ENCODE data around the gene PRPF40B. TPM values are rescaled to one million over a fixed set of nuclear protein-coding genes. Genes with fewer than 3 reads are reported as not detected.
A peak's percentile ranks its signal among the peaks of the same experiment; 100 is the strongest.

The PRPF40B gene
- total and polyA plus RNA-seq, 2 of the 13 experiments (the other 11 are each of a cell fraction or from before 2014, with no cell fraction given): 5.0 to 7.8 TPM

DNA sequence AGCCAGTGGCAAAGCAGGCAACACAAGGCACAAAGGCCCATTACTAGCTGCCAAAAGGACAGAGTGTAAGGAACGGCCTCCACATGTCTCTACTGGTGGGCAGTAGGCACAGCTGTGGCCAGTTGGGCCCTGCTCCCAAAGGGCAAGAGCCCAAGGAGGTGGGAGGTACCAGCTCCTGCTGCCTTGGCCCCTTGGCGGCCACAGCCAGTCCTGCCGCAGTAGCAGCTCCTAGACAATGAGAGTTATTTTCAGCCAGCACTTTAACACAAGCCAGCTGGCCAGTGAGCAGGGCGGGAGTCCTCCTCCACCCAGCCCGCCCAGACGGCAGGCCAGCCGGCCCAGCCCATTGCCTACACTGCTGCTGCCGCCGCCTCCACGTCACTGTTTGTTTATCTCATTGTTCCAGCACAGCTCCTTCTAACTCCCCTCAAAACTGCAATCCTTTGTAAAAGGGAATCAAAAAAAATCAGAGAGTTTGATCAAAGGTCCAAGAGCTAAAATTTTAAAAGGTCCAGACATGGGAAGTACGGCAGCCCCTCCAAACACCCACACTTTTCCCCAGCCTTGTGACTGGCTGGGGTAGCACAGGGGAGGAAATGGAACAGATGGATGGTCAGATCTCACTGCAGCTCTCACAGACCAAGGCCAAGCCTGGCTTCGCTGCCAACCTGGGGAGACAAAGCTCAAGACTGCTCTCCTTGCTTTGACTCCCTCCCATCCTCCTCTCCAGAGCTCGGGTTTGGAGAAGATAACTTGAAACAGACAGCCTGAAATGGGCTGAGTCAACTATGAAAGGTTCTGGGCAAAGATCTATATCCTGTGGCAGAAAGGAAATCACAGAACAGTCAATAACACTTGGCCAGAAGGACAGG is 50.3 kb downstream of the PRPF40B start:
- no peak for FAIRE-seq
- H3K27ac ChIP-seq (ENCODE audit: extremely low read length, insufficient read depth, low read length): no peak overlapping the region
- ChIA-PET CTCF (ENCODE audit: low intra/inter-chr PET ratio, low total read pairs) (no interaction called here), POLR2A (interaction anchor here (1.0 to 2.5 kb wide), 5 partner anchors 10 to 169 kb away, joined by 3 to 15 read pairs (median 4); partner anchors contain the start of genes BCDIN3D and TMBIM6)
- in situ Hi-C loops (cut with HindIII; ENCODE audit: extremely low pct_ligation_motif_present, low pct_unique_long_range_greater_than_20kb): no loop called here
- peaks cover 24% of the 10 kb centered on the region for H3K4me1 ChIP-seq (ENCODE audit: insufficient read depth, low read length)
- BruUV-seq (replicated peaks): no TSS peak
- peak overlapping the region; percentile 24 to 53 (median 31); a peak in 4 of 6 replicates for H3K4me3 ChIP-seq (replicated peaks in 1 of 3; ENCODE audit: insufficient read depth in 1 of 3, low read depth in 2 of 3, low read length in 3 of 3)
- no peak overlapping the region; the same call in 1 of the 2 replicates for H3K9ac ChIP-seq (ENCODE audit: insufficient read depth, low read depth, low read length)
- peak; percentile 47 for DNase-seq (ENCODE audit: low spot score)
- peak overlapping the region; percentile 2 for H2AFZ ChIP-seq (ENCODE audit: low read length)
- peak; percentile 97 for ATAC-seq
- H4K20me1 ChIP-seq (ENCODE audit: insufficient read depth, low read length): no peaks in the 10 kb centered on the region
- 8% methylated on average over 10 of the region's 13 CpGs for WGBS (ENCODE audit: low lambda C conversion rate)
- intact Hi-C loops (cut with micrococcal nuclease; ENCODE audit: unreplicated experiment): no loop called here
- no peaks in the 10 kb centered on the region for H3K36me3 ChIP-seq (replicated peaks in 1 of 2; ENCODE audit: control insufficient read depth in 1 of 2, insufficient read depth in 2 of 2, low read length in 2 of 2)
- no peaks in the 10 kb centered on the region for H3K9me3 ChIP-seq (ENCODE audit: low read length)
- no peaks in the 10 kb centered on the region for H3K79me2 ChIP-seq (ENCODE audit: insufficient read depth, low read length)
- H3K27me3 ChIP-seq (ENCODE audit: control insufficient read depth in 1 of 2, insufficient read depth in 2 of 2, low read length in 2 of 2): no peaks in the 10 kb centered on the region; a peak in 1 of 5 replicates
- peak overlapping the region; percentile 83 for H3K4me2 ChIP-seq (ENCODE audit: low read depth, low read length)
- TF ChIP-seq ZNF251 (CRISPR knock-in tag; IDR thresholded peaks at IDR 0.05) (no peak), REXO4 (CRISPR knock-in tag; IDR thresholded peaks at IDR 0.05; ENCODE audit: borderline replicate concordance) (no peak), SP2 (CRISPR knock-in tag; IDR thresholded peaks at IDR 0.05) (no peak), PITX1 (CRISPR knock-in tag; IDR thresholded peaks at IDR 0.05) (no peak), KLF16 (CRISPR knock-in tag; IDR thresholded peaks at IDR 0.05) (no peak), ZNF530 (CRISPR knock-in tag; IDR thresholded peaks at IDR 0.05; ENCODE audit: low read depth) (no peak), ATF7 (IDR thresholded peaks at IDR 0.05) (no peak), ATF7 (CRISPR knock-in tag; IDR thresholded peaks at IDR 0.05) (no peak), EEA1 (CRISPR knock-in tag; IDR thresholded peaks at IDR 0.05; ENCODE audit: borderline replicate concordance) (no peak), KDM5B (CRISPR knock-in tag; IDR thresholded peaks at IDR 0.05; ENCODE audit: borderline replicate concordance) (0 out of 2 replicates have a peak, but pooled peaks have one; percentile 19), BHLHE40 (IDR thresholded peaks at IDR 0.05; ENCODE audit: low read length) (no peak), PHF21A (CRISPR knock-in tag; IDR thresholded peaks at IDR 0.05) (no peak), ERF (CRISPR knock-in tag; IDR thresholded peaks at IDR 0.05) (no peak), RXRB (CRISPR knock-in tag; IDR thresholded peaks at IDR 0.05; ENCODE audit: borderline replicate concordance) (no peak)
- TF ChIP-seq, protein P1, sequence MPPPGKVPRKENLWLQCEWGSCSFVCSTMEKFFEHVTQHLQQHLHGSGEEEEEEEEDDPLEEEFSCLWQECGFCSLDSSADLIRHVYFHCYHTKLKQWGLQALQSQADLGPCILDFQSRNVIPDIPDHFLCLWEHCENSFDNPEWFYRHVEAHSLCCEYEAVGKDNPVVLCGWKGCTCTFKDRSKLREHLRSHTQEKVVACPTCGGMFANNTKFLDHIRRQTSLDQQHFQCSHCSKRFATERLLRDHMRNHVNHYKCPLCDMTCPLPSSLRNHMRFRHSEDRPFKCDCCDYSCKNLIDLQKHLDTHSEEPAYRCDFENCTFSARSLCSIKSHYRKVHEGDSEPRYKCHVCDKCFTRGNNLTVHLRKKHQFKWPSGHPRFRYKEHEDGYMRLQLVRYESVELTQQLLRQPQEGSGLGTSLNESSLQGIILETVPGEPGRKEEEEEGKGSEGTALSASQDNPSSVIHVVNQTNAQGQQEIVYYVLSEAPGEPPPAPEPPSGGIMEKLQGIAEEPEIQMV (CRISPR knock-in tag; IDR thresholded peaks at IDR 0.05; ENCODE audit: low read depth): no peak
- TF ChIP-seq, protein P2, sequence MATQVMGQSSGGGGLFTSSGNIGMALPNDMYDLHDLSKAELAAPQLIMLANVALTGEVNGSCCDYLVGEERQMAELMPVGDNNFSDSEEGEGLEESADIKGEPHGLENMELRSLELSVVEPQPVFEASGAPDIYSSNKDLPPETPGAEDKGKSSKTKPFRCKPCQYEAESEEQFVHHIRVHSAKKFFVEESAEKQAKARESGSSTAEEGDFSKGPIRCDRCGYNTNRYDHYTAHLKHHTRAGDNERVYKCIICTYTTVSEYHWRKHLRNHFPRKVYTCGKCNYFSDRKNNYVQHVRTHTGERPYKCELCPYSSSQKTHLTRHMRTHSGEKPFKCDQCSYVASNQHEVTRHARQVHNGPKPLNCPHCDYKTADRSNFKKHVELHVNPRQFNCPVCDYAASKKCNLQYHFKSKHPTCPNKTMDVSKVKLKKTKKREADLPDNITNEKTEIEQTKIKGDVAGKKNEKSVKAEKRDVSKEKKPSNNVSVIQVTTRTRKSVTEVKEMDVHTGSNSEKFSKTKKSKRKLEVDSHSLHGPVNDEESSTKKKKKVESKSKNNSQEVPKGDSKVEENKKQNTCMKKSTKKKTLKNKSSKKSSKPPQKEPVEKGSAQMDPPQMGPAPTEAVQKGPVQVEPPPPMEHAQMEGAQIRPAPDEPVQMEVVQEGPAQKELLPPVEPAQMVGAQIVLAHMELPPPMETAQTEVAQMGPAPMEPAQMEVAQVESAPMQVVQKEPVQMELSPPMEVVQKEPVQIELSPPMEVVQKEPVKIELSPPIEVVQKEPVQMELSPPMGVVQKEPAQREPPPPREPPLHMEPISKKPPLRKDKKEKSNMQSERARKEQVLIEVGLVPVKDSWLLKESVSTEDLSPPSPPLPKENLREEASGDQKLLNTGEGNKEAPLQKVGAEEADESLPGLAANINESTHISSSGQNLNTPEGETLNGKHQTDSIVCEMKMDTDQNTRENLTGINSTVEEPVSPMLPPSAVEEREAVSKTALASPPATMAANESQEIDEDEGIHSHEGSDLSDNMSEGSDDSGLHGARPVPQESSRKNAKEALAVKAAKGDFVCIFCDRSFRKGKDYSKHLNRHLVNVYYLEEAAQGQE (IDR thresholded peaks at IDR 0.05; ENCODE audit: borderline replicate concordance in 1 of 2, low read depth in 1 of 2, low read length in 2 of 2): no peak
- TF ChIP-seq, protein P3, sequence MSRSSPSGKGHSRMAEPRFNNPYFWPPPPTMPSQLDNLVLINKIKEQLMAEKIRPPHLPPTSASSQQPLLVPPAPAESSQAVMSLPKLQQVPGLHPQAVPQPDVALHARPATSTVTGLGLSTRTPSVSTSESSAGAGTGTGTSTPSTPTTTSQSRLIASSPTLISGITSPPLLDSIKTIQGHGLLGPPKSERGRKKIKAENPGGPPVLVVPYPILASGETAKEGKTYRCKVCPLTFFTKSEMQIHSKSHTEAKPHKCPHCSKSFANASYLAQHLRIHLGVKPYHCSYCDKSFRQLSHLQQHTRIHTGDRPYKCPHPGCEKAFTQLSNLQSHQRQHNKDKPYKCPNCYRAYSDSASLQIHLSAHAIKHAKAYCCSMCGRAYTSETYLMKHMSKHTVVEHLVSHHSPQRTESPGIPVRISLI (CRISPR knock-in tag; IDR thresholded peaks at IDR 0.05; ENCODE audit: borderline replicate concordance): no peak

All from HepG2 (cell line).